ENCODE results near the gene DIS3L2. TPM values are rescaled to one million over a fixed set of nuclear protein-coding genes. Genes with fewer than 3 reads are reported as not detected.

The DIS3L2 gene
- total RNA-seq, 3 donors from 2014 or later, result 28.5 to 43.0 (median 42.5) TPM

DNA sequence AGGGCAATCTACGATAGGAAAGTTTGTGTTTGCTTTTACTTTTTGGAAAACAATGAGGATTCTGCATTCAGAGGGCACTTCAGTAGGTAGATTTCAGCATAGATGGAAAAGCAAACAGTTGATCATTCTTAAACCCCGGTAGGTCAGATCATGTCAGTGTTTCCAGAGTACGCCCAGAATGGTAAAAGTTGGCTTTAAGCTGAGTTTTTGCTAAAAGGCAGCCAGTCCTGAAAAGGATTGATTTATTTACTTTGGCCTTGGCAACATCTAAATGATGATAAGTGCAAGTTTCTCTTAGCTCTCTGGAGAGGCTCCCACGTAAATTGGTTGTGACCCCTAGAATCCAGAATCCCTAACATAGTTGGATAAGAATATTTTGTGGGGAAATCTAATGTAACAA is 168.0 kb downstream of the DIS3L2 start:
- H3K36me3 ChIP-seq (ENCODE audit: low read depth), result no peaks in the 10 kb centered on the region
- DNase-seq (no peak), ATAC-seq (no peak)
- intact Hi-C loops (cut with DNase I, micrococcal nuclease), result no loop called here
- no peaks in the 10 kb centered on the region for H3K4me1 ChIP-seq (ENCODE audit: low read depth)
- H3K4me3 ChIP-seq, result no peak overlapping the region
- TF ChIP-seq, protein P1, sequence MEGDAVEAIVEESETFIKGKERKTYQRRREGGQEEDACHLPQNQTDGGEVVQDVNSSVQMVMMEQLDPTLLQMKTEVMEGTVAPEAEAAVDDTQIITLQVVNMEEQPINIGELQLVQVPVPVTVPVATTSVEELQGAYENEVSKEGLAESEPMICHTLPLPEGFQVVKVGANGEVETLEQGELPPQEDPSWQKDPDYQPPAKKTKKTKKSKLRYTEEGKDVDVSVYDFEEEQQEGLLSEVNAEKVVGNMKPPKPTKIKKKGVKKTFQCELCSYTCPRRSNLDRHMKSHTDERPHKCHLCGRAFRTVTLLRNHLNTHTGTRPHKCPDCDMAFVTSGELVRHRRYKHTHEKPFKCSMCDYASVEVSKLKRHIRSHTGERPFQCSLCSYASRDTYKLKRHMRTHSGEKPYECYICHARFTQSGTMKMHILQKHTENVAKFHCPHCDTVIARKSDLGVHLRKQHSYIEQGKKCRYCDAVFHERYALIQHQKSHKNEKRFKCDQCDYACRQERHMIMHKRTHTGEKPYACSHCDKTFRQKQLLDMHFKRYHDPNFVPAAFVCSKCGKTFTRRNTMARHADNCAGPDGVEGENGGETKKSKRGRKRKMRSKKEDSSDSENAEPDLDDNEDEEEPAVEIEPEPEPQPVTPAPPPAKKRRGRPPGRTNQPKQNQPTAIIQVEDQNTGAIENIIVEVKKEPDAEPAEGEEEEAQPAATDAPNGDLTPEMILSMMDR (IDR thresholded peaks at IDR 0.05), result no peak
- H3K9me3 ChIP-seq, result no peaks in the 10 kb centered on the region

DNA sequence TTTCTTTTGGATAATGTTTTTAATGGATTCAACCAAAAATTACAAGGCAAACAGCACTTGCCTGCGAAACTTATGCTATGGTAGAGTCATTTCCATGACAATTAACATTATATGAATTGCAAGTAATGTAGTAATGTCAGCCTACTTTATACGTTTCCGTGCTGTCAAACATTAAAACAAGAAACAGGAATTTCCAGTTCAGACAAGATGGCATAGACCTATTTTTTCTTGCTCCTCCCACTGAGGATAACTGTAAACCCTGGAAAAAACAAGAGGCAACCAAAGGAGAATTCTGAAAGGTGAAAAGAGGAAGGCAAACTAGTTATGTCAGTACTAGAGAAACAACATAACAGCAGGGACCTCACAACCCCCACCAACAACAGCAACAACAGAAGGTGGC is 170.7 kb downstream of the DIS3L2 start:
- no peak for DNase-seq
- TF ChIP-seq, protein P1 (IDR thresholded peaks at IDR 0.05), result no peak

DNA sequence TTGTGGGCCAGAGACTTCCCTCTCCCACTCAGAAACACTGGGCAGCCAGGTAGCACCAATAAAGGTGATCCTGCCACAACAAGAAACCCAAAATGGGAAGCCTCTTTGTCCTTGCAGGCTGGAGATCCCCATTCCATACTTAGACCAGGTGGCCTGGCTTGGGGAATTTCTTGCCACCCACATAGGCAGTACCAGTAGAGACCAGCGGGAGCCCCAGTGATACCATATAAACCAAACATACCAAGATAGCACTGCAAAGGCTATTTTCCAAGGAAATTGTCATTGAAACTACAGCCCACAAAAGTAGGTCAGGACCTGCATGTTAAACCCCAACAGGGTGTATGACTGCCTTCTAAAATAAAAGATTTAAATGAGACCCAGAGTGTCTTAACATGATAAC is 171.6 kb downstream of the DIS3L2 start:
- DNase-seq (no peak), ATAC-seq (peak; percentile 54)
- Histone ChIP-seq H3K9me3 (no peaks in the 10 kb centered on the region), H3K36me3 (ENCODE audit: low read depth) (no peaks in the 10 kb centered on the region), H3K4me1 (ENCODE audit: low read depth) (no peaks in the 10 kb centered on the region), H3K4me3 (no peak overlapping the region)
- TF ChIP-seq, protein P1 (IDR thresholded peaks at IDR 0.05), result no peak
- intact Hi-C loops (cut with DNase I, micrococcal nuclease), result no loop called here

More for the DNA sequence above, 170.7 kb downstream of the DIS3L2 start:
- Histone ChIP-seq H3K9me3 (no peaks in the 10 kb centered on the region), H3K36me3 (ENCODE audit: low read depth) (no peaks in the 10 kb centered on the region), H3K4me1 (ENCODE audit: low read depth) (no peaks in the 10 kb centered on the region), H3K4me3 (no peak overlapping the region)
- peak; percentile 74 for ATAC-seq
- intact Hi-C loops (cut with DNase I, micrococcal nuclease), result no loop called here

DNA sequence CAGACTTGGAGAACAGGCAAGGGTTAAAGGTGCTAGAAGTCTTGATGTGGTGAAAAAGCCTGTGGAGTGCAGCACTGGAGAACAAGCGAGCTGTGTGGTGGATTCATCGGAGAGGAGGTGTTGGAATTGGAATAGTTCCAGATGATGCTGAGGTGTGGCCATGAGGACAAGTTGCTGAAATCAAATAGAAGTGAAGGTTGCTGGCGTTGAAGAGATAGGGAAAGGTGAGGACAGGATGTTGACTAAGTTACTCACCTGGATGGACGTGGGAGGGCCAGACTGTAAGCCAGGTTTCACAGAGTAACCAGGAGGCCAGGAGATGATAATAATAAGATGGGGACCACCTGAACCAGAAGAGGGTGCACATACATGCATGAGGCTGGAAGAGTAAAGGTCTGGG is 173.4 kb downstream of the DIS3L2 start:
- H3K4me1 ChIP-seq (ENCODE audit: low read depth), result no peaks in the 10 kb centered on the region
- no peak for DNase-seq
- no peak overlapping the region for H3K4me3 ChIP-seq
- TF ChIP-seq, protein P1 (IDR thresholded peaks at IDR 0.05), result no peak
- no peaks in the 10 kb centered on the region for H3K9me3 ChIP-seq
- no peaks in the 10 kb centered on the region for H3K36me3 ChIP-seq (ENCODE audit: low read depth)
- ATAC-seq, result no peak
- intact Hi-C loops (cut with DNase I, micrococcal nuclease), result no loop called here

DNA sequence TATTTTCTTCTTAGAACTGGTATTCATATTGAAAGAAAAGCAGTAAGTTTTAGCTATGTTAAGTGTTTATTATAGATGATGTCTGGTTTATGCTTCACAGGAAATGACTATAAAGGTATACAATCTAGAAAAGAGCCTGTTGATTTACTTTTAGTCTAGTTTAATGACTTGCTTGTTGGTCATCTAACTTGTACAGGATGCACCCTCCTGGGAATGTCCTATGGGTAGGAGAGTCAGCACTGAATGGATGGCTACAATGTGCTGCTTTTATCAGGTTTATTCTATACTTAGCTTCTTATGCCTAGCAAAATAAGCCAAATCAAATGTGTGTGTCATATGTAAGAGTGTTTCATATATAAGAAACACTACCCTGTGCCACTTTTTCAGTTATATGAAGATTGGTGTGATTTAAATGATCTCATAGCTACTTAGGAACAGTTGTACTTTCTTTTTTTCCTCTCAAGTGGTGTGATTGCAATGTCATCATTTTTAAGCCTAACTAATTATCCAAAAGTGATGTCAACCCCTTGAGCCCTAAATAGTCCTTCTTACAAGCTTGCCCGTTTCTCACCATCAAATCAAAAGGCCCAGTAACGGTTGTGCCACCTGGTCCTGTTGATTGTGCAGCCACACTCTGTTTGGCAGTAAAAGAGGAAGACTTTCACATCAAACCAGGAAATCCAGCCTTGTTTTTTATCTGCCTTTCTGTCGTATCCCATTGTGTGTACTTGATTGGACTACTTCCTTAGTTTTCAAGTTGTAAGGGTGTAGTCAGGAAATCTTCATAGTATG is 176.0 kb downstream of the DIS3L2 start:
- intact Hi-C loops (cut with DNase I, micrococcal nuclease), result no loop called here

More for the DNA sequence above, 176.0 kb downstream of the DIS3L2 start:
- peak in 1 of 3 donors; percentile 11 for DNase-seq
- Histone ChIP-seq H3K9me3 (no peaks in the 10 kb centered on the region), H3K4me1 (ENCODE audit: low read depth) (no peaks in the 10 kb centered on the region), H3K36me3 (ENCODE audit: low read depth) (no peaks in the 10 kb centered on the region), H3K4me3 (no peak overlapping the region)
- TF ChIP-seq, protein P1 (IDR thresholded peaks at IDR 0.05), result no peak
- peak; percentile 84 for ATAC-seq

Data from mucosa of descending colon (tissue), 3 donors.